Astrocyte of the cerebellum (primary cell): Measurements from ENCODE around the gene MT4.

Experiments used
- DNase-seq: peaks from one replicate; pipeline ENCODE4 v3.0.0-alpha.2; 2011; ENCODE audit warnings: low read depth
- H3K4me3 ChIP-seq: 2 replicates; pipeline ENCODE4 v1.5.1; 2011; ENCODE audit warnings: mild to moderate bottlenecking, low read depth, low read length, moderate library complexity
- in situ Hi-C: cut with HindIII; loops from 2 replicates; pipeline ENCODE4 v1.10.0; 2017; ENCODE audit warnings: low sequenced_read_pairs
- TF ChIP-seq, protein P1 (sequence below): IDR thresholded peaks from 2 replicates; pipeline ENCODE4 v1.5.1; 2012; ENCODE audit warnings: low read length, low read depth, moderate library complexity, mild to moderate bottlenecking; ENCODE audit errors: missing control alignments

Gene MT4

DNA sequence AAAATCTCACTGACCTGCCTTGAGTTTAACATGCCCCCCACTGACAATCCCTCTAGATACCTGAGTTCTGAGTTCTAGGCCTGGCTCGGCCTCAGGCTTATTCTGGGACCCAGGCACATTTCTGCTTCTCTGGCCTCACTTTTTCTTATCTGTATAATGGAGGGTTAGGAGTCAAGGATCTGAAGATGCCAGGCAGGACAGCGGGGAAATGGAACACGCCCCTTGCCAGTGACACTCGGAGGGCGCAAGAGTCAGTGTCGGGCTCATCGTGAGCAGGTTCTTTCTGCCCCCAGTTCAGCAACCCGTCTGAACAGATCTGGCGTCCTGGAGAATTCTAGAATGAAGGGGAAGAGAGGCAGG is 23.9 kb downstream of the MT4 start:
- no peak for DNase-seq
- in situ Hi-C loops: no loop called here
- H3K4me3 ChIP-seq: peak overlapping the region; percentile 27

DNA sequence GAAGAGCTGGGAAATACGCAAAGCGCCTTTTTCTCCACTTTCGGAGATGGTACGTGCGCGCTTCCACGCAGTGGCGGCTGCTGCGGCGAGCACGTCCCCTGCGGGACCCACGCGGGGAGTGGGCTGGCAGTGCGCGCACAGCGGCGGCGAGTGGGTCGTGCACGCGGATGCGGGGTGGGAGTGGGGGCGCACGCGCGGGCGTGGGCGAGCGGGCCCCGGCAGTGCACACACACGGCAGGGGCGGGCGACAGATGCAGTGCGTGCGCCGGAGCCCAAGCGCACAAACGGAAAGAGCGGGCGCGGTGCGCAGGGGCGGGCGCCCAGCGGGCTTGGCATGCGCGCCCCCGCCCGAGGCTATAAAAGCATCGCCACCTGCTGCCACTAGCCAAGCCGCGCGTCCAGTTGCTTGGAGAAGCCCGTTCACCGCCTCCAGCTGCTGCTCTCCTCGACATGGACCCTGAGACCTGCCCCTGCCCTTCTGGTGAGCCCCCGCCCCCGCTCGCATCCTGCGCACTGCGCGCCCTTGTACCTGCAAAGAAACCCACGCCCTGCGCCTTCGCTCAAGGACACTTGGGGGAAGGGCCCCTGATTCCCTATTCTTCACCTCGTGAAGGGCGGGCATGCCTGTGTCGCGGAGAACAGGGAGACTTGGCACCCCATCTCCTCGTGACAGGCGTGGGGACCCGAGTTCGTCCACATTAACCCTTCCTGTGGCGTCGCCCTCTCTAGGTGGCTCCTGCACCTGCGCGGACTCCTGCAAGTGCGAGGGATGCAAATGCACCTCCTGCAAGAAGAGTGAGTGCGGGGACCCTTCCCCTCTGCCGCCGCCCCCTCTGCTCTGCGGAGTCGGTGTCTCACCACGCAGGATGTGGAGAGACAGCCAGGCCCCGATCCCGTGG is 24.5 kb downstream of the MT4 start, which contains the start of gene MT3:
MT3 (plus strand) TSS at position 388 of the 899 bp plus-strand sequence; CDS start at position 451, 63 bp downstream.
- DNase-seq: no peak
- H3K4me3 ChIP-seq: peak within 1 kb of the TSS; percentile 27
- in situ Hi-C loops: no loop called here
- TF ChIP-seq, protein P1, sequence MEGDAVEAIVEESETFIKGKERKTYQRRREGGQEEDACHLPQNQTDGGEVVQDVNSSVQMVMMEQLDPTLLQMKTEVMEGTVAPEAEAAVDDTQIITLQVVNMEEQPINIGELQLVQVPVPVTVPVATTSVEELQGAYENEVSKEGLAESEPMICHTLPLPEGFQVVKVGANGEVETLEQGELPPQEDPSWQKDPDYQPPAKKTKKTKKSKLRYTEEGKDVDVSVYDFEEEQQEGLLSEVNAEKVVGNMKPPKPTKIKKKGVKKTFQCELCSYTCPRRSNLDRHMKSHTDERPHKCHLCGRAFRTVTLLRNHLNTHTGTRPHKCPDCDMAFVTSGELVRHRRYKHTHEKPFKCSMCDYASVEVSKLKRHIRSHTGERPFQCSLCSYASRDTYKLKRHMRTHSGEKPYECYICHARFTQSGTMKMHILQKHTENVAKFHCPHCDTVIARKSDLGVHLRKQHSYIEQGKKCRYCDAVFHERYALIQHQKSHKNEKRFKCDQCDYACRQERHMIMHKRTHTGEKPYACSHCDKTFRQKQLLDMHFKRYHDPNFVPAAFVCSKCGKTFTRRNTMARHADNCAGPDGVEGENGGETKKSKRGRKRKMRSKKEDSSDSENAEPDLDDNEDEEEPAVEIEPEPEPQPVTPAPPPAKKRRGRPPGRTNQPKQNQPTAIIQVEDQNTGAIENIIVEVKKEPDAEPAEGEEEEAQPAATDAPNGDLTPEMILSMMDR: no peak

More for the DNA sequence above, 23.9 kb downstream of the MT4 start:
- TF ChIP-seq, protein P1: no peak

DNA sequence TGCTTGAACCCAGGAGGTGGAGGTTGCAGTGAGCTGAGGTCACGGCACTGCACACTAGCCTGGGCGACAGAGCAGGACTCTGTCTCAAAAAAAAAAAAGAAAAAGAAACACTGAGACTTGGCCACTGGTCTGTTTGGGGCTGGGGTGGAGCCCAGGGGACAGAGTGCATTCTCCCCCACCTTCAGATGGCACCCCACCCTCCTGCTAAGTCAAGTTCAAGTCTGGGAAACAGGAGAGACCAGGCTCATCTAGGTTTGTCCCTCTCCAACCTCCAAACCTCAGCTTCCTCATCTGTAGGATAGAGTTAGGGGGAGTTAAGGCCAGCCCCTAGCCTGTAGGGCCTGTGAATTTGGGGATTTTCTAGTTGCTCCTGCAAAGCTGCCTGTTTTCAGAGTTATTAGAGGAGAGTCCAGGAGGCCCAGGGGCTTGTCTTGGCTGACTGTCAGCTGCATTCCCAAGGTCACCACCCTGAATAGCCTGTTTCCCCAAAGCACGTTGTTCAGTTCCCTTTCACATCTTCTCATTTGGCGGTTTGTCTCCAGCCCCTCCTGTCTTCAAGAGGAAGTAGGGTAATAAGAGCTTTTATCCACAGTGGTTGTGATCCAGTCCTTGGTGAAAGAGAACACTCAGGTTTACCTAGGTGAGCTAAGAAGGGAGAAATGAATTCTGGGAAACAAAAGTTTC is 26.6 kb downstream of the MT4 start:
- in situ Hi-C loops: no loop called here
- no peak for DNase-seq
- H3K4me3 ChIP-seq: no peak overlapping the region
- TF ChIP-seq, protein P1: no peak

DNA sequence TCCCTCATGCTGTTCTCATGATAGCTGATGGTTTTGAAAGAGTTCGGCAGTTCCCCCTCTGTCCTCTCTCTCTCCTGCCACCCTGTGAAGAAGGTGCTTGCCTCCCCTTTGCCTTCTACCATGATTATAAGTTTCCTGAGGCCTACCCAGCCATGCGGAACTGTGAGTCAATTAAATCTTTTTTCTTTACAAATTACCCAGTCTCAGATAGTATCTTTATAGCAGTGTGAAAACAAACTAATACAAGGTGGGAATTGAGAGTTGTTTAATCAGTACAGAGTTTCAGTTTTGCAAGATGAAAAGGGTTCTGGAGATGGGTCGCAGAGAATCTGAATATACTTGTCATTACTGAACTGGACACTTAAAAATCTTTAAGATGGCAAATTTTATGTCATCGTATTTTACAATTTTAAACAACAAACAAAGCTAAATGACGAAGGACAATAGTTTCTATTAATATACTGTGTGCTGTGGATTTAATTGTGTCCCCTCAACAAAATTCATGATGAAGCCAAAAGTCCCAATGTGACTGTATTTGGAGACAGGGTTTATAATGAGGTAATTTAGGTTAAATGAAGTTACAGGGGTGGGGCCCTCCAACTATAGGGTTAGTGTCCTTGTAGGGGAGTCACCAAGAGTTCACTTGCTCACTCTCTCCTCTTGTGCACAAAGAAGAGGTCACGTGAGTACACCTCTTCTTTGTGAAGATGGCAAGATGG is 28.9 kb downstream of the MT4 start:
- no peak for DNase-seq

DNA sequence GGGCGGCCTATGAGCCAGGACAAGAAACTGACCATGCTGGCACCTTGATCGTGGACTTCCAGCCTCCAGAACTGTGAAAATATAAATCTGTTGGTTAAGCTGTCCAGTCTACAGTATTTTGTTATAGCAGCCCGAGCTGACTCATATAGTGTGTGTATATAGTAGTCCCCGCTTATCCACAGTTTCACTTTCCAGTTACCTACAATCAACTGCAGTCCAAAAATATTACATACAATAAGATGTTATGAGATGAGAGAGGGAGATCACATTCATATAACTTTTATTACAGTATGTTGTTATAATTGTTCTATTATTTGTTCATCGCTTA is 29.4 kb downstream of the MT4 start:
- no peak for DNase-seq
- TF ChIP-seq, protein P1: no peak
- no peak overlapping the region for H3K4me3 ChIP-seq
- in situ Hi-C loops: no loop called here

More for the DNA sequence above, 28.9 kb downstream of the MT4 start:
- TF ChIP-seq, protein P1: no peak
- H3K4me3 ChIP-seq: no peak overlapping the region
- in situ Hi-C loops: no loop called here

DNA sequence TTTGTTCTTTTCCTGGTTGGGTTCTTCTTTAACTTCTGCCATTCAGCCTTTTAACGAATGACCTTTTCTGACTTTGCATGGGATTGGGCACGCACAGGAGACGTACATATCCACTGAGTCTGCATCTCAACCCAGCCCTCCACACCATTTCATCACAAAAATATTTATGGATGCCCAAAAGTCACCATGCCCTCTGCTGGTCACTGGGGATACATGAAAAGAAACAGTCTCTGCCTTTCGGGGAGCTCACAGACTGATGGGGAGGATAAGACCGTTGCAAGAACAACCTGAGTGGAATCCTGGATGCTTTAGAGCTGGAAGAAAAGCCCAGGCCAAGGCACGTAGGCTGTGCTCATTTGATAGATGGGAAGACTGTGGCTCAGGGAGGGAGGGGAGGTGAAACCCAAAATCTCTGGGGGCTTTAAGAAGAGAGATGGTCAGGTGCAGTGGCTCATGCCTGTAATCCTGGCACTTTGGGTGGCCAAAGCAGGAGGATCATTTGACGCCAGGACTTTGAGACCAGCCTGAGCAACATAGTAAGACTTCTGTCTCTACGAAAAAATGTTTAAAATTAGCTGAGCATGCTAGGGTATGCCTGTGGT is 35.6 kb downstream of the MT4 start:
- DNase-seq: no peak
- TF ChIP-seq, protein P1: peak; percentile 83
- in situ Hi-C loops: no loop called here
- no peak overlapping the region for H3K4me3 ChIP-seq
